COR-L47 (cell line): ENCODE data around the gene SYNJ2.

Source experiments
- DNase-seq: peaks from one replicate; lab custom pipeline; 2025; lab: John Stamatoyannopoulos, UW

SYNJ2 gene

DNA sequence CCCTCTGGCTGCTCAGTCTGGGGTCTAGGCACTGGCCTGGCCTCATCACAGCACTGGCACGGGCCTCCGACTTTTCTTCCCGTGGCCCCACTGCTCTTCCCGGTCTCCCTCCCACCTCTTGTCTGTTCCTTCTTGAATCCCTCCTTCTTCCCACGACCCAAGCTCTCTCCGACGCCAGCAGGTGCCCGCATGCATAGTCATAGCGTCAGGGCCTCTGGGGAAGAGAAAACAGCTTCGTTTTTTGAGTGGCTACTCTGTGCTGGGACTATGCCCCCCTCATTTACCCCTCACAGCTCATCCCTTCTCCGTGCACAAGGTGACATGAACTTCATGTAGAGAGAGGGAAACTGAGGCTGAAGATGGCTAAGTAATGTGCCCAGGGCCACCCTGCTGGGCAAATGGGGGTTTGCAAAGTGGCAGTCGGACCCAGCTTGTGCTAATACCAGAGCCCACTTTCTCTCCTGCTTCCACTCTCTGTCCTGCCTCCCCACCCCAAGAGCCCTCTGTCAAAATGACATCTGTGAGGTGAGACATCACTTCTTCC lies 59.2 kb downstream of the SYNJ2 start:
- DNase-seq = no peak

DNA sequence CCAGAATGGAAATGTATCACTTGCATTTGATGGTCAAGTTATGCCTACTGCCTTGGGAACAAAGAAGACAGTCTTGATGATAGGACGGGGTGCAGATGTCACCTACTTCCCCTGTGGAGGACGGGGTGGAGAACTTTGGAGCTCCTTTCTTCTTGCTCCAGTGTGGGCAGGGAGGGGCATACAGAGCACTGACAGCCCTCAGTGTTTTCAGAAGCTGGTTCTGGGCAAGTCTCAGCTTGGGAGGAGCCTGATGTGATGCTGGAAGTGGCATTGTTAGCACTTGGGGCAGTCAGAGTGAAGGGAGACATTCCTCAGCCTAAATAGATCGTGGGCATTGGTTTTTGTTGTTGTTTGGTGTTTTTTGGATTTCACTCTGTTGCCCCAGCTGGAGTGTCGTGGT lies 59.7 kb downstream of the SYNJ2 start:
- DNase-seq = no peak

DNA sequence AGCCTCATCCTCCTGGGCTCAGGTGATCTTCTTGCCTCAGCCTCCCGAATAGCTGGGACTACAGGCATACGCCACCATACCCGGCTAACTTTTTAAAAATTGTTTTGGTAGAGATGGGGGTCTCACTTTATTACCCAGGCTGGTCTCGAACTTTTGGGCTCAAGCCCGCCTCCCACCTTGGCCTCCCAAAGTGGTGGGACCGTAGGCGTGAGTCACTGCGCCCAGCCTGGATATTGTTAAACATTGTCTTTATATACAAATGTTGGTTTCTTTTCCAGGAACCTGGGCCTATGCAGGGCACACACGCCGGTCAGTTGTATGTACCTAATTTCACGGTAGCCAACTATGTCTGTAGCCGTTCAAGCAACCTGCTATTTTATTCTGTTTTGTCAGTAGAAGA lies 60.1 kb downstream of the SYNJ2 start:
- DNase-seq = no peak

- no peak for DNase-seq
Observed at GRCh38 chr6:158042245-158042798, 60.7 kb downstream of the SYNJ2 start.

- DNase-seq = no peak
Observed at GRCh38 chr6:158043008-158043407, 61.3 kb downstream of the SYNJ2 start.

DNA sequence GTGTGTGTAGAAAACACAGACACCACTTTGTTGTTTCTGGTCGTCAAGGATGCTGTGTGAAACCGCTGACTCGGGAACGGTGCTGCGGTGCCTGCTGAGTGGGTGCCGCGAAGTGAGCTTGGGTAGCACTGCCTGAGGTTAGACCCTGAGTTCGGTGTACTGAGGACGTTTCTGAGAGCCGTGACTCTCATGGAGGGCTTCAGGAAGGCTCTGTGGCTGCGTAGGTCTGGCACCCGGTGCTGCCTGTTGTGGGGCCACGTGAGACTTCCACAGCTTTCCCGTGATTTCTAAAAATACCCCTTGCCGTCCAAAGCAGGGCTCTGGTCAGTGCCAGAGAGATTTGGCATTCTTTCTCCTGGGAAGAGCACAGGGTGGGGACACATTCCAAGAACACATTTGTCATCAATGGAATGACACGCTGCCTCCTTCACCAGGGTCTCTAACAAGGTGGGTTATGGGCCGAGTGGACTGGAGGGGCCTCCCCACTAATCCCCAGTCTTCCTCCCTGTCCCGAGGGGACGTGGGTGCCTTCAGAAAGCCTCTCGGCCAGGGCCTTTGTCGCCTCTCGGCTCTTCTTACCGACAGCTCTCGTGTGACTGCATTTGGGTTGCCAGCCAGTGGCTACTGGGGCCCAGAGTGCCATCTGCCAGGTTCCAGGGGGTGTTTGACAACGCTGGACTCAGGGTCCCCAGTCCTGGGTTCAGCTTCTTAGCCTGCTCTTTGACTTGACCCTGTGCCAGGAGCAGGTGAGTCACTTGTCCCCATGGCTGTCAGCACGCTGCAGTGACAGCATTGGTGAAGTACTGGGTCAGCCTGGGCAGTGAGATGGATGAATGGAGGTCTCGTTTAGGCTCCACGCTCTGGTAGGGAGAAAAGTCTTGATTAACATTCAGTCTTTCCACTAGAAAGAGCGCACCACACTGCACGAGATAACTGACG lies 62.2 kb downstream of the SYNJ2 start:
- DNase-seq = no peak

- DNase-seq = no peak
Observed at GRCh38 chr6:158044525-158044888, 62.8 kb downstream of the SYNJ2 start.

DNA sequence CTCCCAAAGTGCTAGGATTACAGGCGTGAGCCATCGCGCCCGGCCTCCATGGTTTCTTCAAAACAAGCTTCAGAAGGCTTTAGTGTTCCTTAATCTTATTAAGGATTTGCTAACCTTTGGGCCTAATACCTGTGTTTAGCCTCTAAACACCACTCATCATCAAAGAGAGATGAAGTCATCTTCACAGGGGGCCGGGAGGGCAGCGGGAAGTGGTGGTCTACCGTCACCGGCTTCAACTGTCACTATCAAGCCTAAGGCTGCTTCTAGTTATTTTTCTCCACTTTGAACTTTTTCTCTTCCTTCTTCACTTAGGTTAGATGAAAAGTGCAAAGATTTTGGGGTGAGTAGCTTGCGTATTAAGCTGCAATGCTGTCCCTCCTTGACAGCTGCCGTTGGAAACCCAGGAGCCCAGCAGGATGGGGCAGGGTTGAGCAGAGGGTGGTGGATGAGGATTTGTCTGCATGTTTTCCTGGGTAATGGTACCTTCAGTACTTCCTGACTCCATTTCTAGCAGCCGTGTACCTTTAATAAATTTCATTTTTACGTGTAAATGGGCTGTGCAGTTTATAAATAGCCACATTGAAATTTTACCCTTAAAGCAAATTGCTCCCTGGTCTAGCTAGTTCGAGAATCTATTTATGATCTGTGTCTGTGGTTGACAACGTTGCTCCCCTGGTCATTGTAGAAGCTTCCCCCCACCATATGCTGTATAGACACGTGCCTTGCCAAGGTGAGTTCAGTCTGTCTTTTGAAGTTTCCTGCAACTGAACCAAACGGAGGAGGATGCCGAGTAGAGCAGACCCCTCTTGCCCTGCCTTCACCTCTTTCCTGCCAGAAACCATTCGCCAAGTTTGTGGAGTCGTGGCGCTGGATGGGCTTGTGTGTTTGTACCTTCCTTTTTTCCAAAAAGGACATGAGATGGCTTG lies 64.8 kb downstream of the SYNJ2 start:
- DNase-seq = no peak

DNA sequence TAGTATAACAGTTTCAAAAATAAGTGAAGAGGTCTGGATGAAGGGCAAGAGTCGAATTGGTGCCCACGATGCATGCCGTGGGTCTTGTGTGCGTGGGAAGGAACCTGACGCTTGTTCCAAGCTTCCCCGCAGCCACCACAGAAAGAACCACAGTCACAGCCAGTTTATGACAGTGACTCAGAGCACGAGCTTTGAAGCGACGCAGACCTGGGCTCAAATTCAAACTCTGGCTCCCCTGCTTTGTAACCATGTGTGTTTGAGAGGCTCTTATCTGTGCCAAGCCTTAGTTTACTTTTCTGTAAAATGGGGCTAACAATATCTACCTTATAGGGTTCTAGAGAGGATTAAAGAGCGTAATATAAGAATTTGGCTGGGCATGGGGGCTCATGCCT lies 65.5 kb downstream of the SYNJ2 start:
- no peak for DNase-seq

DNA sequence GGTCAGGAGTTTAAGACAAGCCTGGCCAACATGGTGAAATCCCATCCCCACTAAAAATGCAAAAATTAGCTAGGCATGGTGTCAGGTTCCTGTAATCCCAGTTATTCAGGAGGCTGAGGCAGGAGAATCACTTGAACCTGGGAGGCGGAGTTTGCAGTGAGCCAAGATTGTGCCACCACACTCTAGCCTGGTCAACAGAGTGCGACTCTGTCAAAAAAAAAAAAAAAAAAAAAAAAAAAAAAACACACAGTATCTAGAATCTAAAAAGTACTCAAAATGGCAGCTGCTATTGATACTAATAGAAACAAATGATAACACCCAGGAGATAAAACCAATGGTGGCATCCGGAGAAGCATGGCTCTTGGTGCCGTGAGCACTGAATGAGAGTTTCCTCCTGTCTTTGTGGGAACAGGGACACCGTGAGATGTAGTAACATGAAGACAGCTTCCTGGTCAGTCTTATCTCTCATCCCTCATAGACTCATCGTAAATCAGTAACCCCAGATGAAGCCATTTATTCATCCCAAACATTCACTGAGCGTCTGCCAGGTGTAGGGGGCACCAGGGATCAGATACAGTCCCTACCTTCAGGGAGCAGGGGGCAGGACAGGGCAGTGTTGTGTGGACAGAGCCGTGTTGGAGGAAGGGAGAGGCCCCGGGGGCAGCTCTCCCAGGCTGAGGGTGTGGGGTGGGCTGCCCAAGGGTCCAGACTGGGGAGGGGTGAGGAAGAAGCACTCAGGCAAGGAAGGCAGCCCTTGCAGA lies 66.1 kb downstream of the SYNJ2 start:
- DNase-seq = no peak

- no peak for DNase-seq
Observed at GRCh38 chr6:158048589-158048988, 66.9 kb downstream of the SYNJ2 start.

- no peak for DNase-seq
Observed at GRCh38 chr6:158049055-158050028, 67.7 kb downstream of the SYNJ2 start.

DNA sequence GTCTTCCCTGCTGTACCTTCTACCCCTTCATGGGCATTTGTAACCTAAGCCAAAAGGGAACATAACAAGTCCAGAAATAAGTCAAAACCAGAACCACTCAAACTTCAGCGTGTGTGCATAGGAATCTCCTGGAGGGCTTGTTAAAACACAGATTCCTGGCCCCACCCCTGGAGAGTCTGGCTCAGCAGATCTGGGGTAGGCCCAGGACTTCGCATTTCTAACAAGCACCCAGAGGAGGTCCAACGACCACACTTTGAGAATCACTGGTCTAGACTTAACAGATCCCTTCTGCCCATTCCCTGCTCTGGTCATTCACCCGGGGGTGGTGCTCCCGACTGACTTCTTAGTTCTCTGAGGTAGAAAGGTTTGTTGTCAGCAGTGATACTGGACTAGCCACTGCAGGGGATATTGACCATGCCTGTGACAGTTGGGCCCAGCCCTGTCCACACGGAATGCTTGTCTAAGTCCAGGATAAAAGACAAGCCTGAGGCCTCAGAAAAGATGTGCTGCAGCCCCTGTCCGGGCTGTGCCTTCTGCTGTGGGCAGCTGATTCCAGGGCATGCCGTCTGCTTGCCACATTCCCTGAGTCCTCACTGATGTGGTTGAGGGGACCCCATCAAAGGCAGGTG lies 68.6 kb downstream of the SYNJ2 start:
- no peak for DNase-seq

DNA sequence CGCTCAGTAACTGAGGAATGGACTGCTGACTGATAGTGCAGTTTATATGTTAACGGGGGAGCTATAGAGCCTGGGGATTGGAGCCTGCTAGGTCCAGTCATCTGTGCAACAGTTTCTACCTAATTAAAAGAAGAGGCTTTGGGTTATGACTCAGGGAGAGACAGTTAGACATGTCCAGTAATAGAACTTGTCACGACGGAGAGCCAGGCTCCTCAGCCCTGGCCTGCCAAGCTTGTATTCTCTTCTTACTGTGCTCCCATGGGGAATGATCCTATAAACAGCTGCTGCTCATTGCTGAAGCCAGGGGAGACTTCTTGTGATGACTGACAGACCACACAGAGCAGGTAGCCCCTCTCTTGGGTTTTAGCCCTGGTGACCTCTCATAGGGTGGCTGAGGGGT lies 69.3 kb downstream of the SYNJ2 start:
- no peak for DNase-seq

GRCh38 chr6:158051968-158052367 lies 70.3 kb downstream of the SYNJ2 start:
- DNase-seq = no peak

DNA sequence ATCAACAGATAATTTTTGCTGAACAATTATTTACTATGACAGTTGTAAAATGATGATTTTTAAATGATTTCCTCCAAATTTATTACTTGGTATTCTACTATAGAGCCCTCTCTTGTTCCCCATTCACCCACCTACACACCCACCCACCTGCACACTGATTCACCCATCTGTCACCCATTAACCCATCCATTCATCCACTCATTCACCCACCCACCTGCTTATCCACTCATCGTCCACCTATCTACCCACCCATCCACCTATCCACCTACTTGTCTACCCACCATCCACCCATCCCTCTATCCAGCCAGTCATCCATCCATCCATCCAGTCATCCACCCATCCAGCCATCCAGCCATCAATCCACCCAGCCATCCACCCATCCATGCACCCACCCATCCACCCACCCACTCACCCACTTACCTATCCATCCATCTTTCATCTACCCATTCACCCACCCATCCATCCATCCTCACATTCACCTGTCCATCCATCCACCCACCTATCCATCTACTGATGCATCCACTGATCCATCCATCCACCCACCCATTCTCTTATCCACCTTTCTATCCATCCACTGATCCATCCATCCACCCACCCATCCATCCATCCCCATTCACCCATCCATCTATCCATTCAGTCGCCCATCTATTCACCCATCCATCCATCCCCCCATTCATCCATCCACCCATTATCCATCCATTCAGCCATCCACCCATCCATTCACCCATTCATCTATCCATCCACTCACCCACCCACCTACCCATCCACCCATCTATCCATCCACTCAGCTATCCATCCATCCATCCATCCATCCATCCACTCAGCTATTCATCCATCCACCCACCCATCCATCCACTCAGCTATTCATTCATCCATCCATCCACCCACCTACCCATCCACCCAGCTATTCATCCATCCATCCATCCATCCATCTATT lies 72.0 kb downstream of the SYNJ2 start:
- DNase-seq = no peak

GRCh38 chr6:158056355-158056754 lies 74.7 kb downstream of the SYNJ2 start:
- no peak for DNase-seq

DNA sequence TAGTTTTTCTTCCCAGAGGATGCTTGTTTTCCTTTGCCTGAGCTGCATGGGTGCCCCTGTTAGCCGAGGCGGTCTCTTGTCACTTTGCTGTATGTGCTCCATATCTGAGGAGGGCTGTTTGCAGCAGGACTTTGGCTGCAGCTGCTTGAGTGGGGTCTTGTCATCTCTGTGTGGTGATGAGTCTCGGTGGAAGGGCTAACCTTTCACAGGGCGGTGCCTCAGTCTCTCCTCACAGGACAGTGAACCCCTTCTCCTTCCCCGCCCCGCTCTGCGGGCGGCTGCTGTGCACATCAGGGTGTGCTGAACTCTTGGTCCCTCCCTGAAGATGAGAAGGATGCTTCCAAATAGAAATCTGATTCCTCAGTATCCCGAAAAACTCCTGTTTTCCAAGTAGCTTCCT lies 75.1 kb downstream of the SYNJ2 start:
- DNase-seq = no peak
